Nephron progenitor cell (in vitro differentiated cells): ENCODE results near the gene PRIMA1.

Source experiments
- DNase-seq: peaks from one replicate; pipeline ENCODE4 v3.0.0; 2021
- H3K27ac Mint-ChIP-seq: 2 replicates; pipeline ENCODE4 v1.8.0; 2021; ENCODE audit warnings: mild to moderate bottlenecking, moderate library complexity, mixed read lengths
- H3K27me3 Mint-ChIP-seq: 2 replicates; pipeline ENCODE4 v1.8.0; 2021; ENCODE audit warnings: mild to moderate bottlenecking, low read depth, mixed read lengths; ENCODE audit not compliant: poor library complexity
- H3K36me3 Mint-ChIP-seq: 2 replicates; pipeline ENCODE4 v1.8.0; 2021; ENCODE audit warnings: low read depth, mixed read lengths
- H3K4me1 Mint-ChIP-seq: 2 replicates; pipeline ENCODE4 v1.8.0; 2021; ENCODE audit warnings: mixed read lengths
- H3K4me3 Mint-ChIP-seq: 2 replicates; pipeline ENCODE4 v1.8.0; 2021; ENCODE audit warnings: mild to moderate bottlenecking, moderate library complexity, mixed read lengths
- H3K9me3 Mint-ChIP-seq: 2 replicates; pipeline ENCODE4 v1.8.0; 2021; ENCODE audit warnings: mild to moderate bottlenecking, moderate library complexity, mixed read lengths
- TF ChIP-seq, protein P1 (sequence below): fragments of 200-600 bp; sonication (generic); IDR thresholded peaks from 2 replicates; pipeline ENCODE4 v1.5.0; 2021; ENCODE audit warnings: antibody characterized with exemption

The PRIMA1 gene

DNA sequence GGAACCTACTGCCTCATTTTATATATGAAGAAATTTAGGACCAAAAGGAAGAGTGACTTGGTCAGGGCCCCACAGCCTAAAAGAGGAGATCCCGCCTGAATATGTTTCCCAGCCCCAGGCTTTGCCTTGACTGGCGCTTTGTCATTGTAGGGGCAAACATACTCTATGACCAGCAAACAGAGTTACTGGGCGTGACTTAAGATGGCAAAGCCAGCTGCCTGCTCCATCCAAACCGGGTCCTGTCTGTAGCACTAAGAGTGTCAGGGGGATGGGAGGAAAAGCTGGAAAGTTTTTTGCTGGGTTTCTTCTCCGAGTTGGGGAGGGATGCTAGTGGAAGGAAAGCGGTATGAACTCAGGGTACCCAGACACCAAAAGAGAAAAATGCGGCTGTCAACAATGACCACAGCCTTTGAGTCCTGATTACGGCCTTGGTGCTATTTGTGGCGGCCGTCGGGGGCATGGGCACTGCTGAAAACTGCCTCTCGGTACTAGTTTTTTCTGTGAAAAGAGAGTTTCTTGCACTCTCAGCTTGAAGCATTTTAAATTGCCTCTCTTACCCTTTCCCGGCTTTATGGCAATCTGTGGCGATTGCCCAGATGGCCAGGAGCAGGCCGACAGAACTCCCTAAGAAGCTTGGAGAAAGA lies 82.7 kb downstream of the PRIMA1 start:
- Mint-ChIP-seq H3K27ac (peak overlapping the region; percentile 15), H3K4me1 (no peaks in the 10 kb centered on the region), H3K4me3 (no peak overlapping the region), H3K9me3 (no peaks in the 10 kb centered on the region), H3K27me3 (peaks cover 8% of the 10 kb centered on the region), H3K36me3 (no peaks in the 10 kb centered on the region)
- no peak for DNase-seq
- TF ChIP-seq, protein P1, sequence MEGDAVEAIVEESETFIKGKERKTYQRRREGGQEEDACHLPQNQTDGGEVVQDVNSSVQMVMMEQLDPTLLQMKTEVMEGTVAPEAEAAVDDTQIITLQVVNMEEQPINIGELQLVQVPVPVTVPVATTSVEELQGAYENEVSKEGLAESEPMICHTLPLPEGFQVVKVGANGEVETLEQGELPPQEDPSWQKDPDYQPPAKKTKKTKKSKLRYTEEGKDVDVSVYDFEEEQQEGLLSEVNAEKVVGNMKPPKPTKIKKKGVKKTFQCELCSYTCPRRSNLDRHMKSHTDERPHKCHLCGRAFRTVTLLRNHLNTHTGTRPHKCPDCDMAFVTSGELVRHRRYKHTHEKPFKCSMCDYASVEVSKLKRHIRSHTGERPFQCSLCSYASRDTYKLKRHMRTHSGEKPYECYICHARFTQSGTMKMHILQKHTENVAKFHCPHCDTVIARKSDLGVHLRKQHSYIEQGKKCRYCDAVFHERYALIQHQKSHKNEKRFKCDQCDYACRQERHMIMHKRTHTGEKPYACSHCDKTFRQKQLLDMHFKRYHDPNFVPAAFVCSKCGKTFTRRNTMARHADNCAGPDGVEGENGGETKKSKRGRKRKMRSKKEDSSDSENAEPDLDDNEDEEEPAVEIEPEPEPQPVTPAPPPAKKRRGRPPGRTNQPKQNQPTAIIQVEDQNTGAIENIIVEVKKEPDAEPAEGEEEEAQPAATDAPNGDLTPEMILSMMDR: no peak

DNA sequence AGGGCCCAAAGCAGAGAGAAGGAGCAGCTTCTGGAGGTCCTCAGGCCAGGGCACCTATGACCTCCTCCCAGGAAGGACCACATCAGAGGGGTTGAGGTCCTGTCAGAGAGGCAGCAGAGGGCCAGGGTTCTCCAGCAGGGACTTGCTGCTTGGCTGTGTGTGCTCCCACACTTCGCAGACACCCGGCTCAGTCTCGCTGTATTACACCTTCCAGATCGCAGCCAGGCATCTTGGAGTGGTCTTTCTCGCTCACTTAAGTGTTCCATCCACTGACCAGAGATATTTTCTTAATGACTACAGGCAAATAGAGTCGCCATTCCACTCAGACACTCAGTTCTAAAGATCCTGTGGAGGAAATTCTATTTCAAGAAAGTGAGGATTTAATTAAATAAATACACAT lies 84.3 kb downstream of the PRIMA1 start:
- Mint-ChIP-seq H3K27me3 (peaks cover 12% of the 10 kb centered on the region), H3K9me3 (peaks cover 12% of the 10 kb centered on the region), H3K27ac (no peak overlapping the region), H3K36me3 (no peaks in the 10 kb centered on the region), H3K4me3 (no peak overlapping the region), H3K4me1 (no peaks in the 10 kb centered on the region)
- TF ChIP-seq, protein P1: no peak
- no peak for DNase-seq

DNA sequence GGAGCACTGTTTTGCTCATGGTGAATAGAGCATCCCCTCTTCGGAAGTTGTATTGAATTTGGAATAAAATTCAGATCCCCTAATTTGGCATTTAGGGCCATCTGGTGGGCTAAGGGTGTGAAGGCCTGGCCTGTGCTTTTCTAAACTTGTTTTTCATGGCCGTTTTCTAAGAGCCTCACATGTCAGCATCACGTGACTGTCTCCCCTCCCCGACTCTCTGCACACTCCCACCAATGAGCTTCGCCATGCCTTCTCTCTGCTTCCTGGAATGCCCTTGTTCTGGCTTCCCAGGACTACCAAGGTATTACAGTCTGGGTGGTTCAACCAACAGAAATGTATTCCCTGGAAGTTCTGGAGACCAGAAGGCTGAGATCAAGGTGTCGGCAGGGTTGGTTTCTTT lies 85.3 kb downstream of the PRIMA1 start:
- Mint-ChIP-seq H3K36me3 (no peaks in the 10 kb centered on the region), H3K4me3 (no peak overlapping the region), H3K9me3 (peaks cover 17% of the 10 kb centered on the region), H3K27me3 (peaks cover 7% of the 10 kb centered on the region), H3K4me1 (no peaks in the 10 kb centered on the region), H3K27ac (no peak overlapping the region)
- DNase-seq: no peak
- TF ChIP-seq, protein P1: no peak

DNA sequence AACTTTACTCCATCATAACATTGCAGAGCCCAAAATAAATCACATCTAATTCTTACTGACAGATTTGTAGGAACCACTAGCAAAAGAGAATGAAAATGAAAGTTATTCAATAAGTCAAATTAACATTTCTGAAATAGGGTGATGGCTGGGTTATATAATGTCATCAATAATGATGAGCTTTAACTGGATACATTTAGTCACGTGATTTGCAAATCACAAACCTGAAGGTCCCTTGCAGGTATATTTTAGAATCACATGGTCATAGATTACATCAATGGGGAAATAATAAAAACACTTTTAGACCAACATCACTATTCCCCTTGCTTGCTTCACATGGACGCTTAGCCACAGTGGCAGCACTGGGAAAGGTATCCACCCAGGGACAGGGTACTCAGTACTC lies 86.7 kb downstream of the PRIMA1 start:
- no peak overlapping the region for H3K4me3 Mint-ChIP-seq
- no peaks in the 10 kb centered on the region for H3K4me1 Mint-ChIP-seq
- no peaks in the 10 kb centered on the region for H3K36me3 Mint-ChIP-seq
- peaks cover 7% of the 10 kb centered on the region for H3K27me3 Mint-ChIP-seq
- no peak for DNase-seq
- peaks cover 22% of the 10 kb centered on the region for H3K9me3 Mint-ChIP-seq
- no peak overlapping the region for H3K27ac Mint-ChIP-seq
- TF ChIP-seq, protein P1: no peak

GRCh38 chr14:93700928-93701327 lies 87.4 kb downstream of the PRIMA1 start:
- Mint-ChIP-seq H3K27ac (no peak overlapping the region), H3K9me3 (peaks cover 24% of the 10 kb centered on the region), H3K4me1 (no peaks in the 10 kb centered on the region), H3K4me3 (no peak overlapping the region), H3K27me3 (peaks cover 7% of the 10 kb centered on the region), H3K36me3 (no peaks in the 10 kb centered on the region)
- TF ChIP-seq, protein P1: no peak
- no peak for DNase-seq

DNA sequence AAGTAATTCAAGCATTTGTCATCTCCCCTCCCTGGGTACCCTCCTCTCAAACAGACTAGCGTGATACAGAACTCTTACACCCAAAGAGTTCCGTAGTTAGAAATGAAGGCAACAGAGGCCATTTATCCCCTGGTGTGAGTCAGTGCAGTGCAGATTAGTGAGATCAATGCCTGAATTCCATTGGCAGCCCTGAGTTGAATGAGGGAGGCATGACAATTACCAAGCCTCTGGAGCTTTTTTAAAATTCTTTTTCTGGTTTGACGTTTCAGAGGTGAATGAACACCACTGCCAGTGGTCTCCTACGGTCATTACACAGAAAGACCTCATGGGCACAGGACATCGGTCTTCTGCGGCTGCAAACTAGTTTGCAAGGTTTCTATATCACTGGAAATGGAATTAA lies 94.4 kb downstream of the PRIMA1 start:
- Mint-ChIP-seq H3K9me3 (peaks cover 12% of the 10 kb centered on the region), H3K4me3 (no peak overlapping the region), H3K27ac (no peak overlapping the region), H3K36me3 (no peaks in the 10 kb centered on the region), H3K4me1 (peaks cover 11% of the 10 kb centered on the region), H3K27me3 (no peaks in the 10 kb centered on the region)
- DNase-seq: no peak
- TF ChIP-seq, protein P1: no peak
